CD14-positive monocyte (primary cell): ENCODE measurements around the gene CSTB. TPM values are rescaled to one million over a fixed set of nuclear protein-coding genes. Genes with fewer than 3 reads are reported as not detected.

Experiments
- DNase-seq, 3 donors: peaks; one replicate each; pipeline ENCODE4 v3.0.0-alpha.2; 2011 to 2022
- H2AFZ ChIP-seq: 2 replicates; pipeline ENCODE4 v1.6.0; 2012; ENCODE audit warnings: mild to moderate bottlenecking, low read depth, low read length, inconsistent platforms; ENCODE audit not compliant: insufficient read depth, poor library complexity, severe bottlenecking
- H3K27ac ChIP-seq, 2 donors: 1 replicate in 1 of 2; 2 replicates in 1 of 2; pipeline ENCODE4 v1.5.1; 2012 to 2013; ENCODE audit warnings: low read length in 2 of 2, control low read depth in 1 of 2, inconsistent platforms in 1 of 2, low read depth in 1 of 2, mild to moderate bottlenecking in 1 of 2
- H3K27me3 ChIP-seq, 2 donors: one replicate each; pipeline versions ENCODE4 v1.6.0 to v1.6.1; 2011 to 2013; ENCODE audit warnings: low read length in 2 of 2; ENCODE audit not compliant: control insufficient read depth in 2 of 2, insufficient read depth in 2 of 2
- H3K36me3 ChIP-seq, 2 donors: replicated peaks in 1 of 2; 1 replicate in 1 of 2; 2 replicates in 1 of 2; pipeline versions ENCODE4 v1.5.1 to v1.6.1; 2012 to 2013; ENCODE audit warnings: low read length in 2 of 2, control low read depth in 1 of 2, inconsistent platforms in 1 of 2, mild to moderate bottlenecking in 1 of 2; ENCODE audit not compliant: insufficient read depth in 2 of 2, control insufficient read depth in 1 of 2
- H3K4me1 ChIP-seq, 2 donors: 1 replicate in 1 of 2; 2 replicates in 1 of 2; pipeline versions ENCODE4 v1.5.1 to v1.6.1; 2012 to 2013; ENCODE audit warnings: low read length in 2 of 2, control low read depth in 1 of 2, inconsistent platforms in 1 of 2, mild to moderate bottlenecking in 1 of 2, moderate library complexity in 1 of 2; ENCODE audit not compliant: insufficient read depth in 2 of 2, control insufficient read depth in 1 of 2
- H3K4me2 ChIP-seq: replicated peaks from 2 replicates; pipeline ENCODE3; 2012; ENCODE audit warnings: low read length, moderate library complexity, mild to moderate bottlenecking; ENCODE audit not compliant: poor library complexity, severe bottlenecking; ENCODE audit errors: extremely low read depth
- H3K4me3 ChIP-seq, 3 experiments: fragments of 200-600 bp in 1 of 3; sonication (generic) in 1 of 3; replicated peaks in 1 of 3; 1 replicate in 2 of 3; 2 replicates in 1 of 3; pipeline ENCODE4 v1.5.1; 2011 to 2013; ENCODE audit warnings: low read length in 3 of 3, mild to moderate bottlenecking in 3 of 3, control low read depth in 2 of 3, low read depth in 2 of 3, inconsistent platforms in 1 of 3, moderate library complexity in 1 of 3
- H3K79me2 ChIP-seq: 2 replicates; pipeline ENCODE4 v1.6.0; 2012; ENCODE audit warnings: mild to moderate bottlenecking, control low read depth, inconsistent platforms, low read length, moderate library complexity; ENCODE audit not compliant: insufficient read depth
- H3K9ac ChIP-seq: 2 replicates; pipeline ENCODE4 v1.6.0; 2017; ENCODE audit warnings: low read length, mild to moderate bottlenecking; ENCODE audit not compliant: insufficient read depth, poor library complexity, severe bottlenecking
- H3K9me3 ChIP-seq, 2 donors: replicated peaks in 1 of 2; 1 replicate in 1 of 2; 2 replicates in 1 of 2; pipeline versions ENCODE4 v1.5.1 to v1.6.1; 2012 to 2013; ENCODE audit warnings: low read length in 2 of 2, control low read depth in 1 of 2; ENCODE audit not compliant: control insufficient read depth in 1 of 2, insufficient read depth in 1 of 2
- H4K20me1 ChIP-seq: 2 replicates; pipeline ENCODE4 v1.6.0; 2012; ENCODE audit warnings: mild to moderate bottlenecking, low read length, control low read depth, moderate library complexity; ENCODE audit not compliant: insufficient read depth
- H3K27ac Mint-ChIP-seq, 7 donors: one replicate each; pipeline ENCODE4 v1.8.0; 2020; ENCODE audit warnings: mild to moderate bottlenecking in 7 of 7, mixed read lengths in 7 of 7, moderate library complexity in 6 of 7, inconsistent platforms in 2 of 7
- H3K27me3 Mint-ChIP-seq, 3 donors: one replicate each; pipeline ENCODE4 v1.8.0; 2021 to 2022; ENCODE audit warnings: low read depth in 3 of 3, mild to moderate bottlenecking in 3 of 3, mixed read lengths in 3 of 3, moderate library complexity in 3 of 3, inconsistent platforms in 1 of 3
- H3K36me3 Mint-ChIP-seq, 2 donors: one replicate each; pipeline ENCODE4 v1.8.0; 2020; ENCODE audit warnings: mixed read lengths in 2 of 2, inconsistent platforms in 1 of 2, mild to moderate bottlenecking in 1 of 2
- H3K4me1 Mint-ChIP-seq: one replicate; pipeline ENCODE4 v1.8.0; 2020; ENCODE audit warnings: mild to moderate bottlenecking, mixed read lengths
- H3K4me3 Mint-ChIP-seq, 2 donors: one replicate each; pipeline ENCODE4 v1.8.0; 2020; ENCODE audit warnings: mild to moderate bottlenecking in 2 of 2, mixed read lengths in 2 of 2, moderate library complexity in 1 of 2
- H3K9me3 Mint-ChIP-seq, 7 donors: one replicate each; pipeline ENCODE4 v1.8.0; 2020 to 2022; ENCODE audit warnings: mixed read lengths in 7 of 7, mild to moderate bottlenecking in 6 of 7, moderate library complexity in 6 of 7, inconsistent platforms in 2 of 7
- WGBS: methylation state at CpG from one replicate; pipeline ENCODE4 v1.1.5; 2013; ENCODE audit warnings: missing lambda C conversion rate; ENCODE audit not compliant: insufficient coverage; 5-methylcytosine and 5-hydroxymethylcytosine counted together
- intact Hi-C, 2 donors: fragments of 100-400 bp; cut with micrococcal nuclease; formaldehyde crosslinking; loops; one replicate each; pipeline versions ENCODE4 v1.15.0 to v1.15.1; 2023
- polyA plus RNA-seq, 3 donors: library from polyadenylated mRNA; depleted of rRNA in 1 of 3; unstranded in 2 of 3; stranded (reverse) in 1 of 3; fragments of 300-500 nt in 2 of 3; fragments of >200 nt in 1 of 3; fragmentation: Illumina TruSeq in 2 of 3; gene quantifications; 1 replicate in 2 of 3; 2 replicates in 1 of 3; pipeline ENCODE4 v1.2.3, GENCODE V29; 2012 to 2021
- TF ChIP-seq, protein P1 (sequence below): fragments of 200-600 bp; IDR thresholded peaks from one replicate; pipeline ENCODE4 v1.8.0; 2022; ENCODE audit warnings: antibody characterized with exemption, mild to moderate bottlenecking

The CSTB gene
- polyA plus RNA-seq, 3 donors = 73.7 to 120 (median 115) TPM

DNA sequence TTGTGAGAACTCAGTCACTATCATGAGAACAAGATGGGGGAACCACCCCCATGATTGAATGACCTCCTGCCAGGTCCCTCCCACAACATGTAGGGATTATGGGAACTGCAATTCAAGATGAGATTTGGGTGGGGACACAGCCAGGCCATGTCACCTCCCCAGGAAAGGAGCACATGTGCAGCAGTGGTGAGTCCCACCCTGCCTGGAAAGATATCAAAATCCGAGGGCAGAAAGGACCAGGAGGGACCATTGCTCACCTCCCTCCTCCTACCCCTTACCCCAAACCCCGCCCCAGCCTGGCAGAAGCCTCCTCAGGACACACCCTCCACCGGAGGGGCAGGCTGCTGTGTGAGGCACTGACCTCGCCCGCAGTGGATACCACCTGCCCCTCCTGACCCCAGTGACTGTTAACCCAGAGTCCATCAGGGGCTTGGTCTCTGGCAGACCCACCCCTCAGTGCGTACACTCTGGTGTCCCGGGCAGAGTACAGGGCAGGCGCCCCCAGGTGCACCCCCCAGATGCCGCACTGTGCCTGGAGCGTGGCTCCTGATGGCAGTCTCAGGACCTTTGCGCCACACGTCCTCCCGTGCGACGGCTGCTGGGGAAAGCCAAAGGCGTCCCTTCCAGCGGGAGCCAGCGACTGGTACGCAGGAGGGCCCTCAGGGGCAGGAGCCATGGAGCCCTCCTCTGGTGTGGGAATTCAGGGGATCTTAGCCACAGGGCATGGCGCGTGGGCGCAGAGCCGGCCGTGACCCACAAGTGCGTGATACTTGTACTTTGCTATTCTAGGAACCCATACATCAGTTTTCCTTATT is 36.3 kb downstream of the CSTB start:
- H3K4me1 Mint-ChIP-seq = peaks cover 19% of the 10 kb centered on the region
- 89% methylated on average over 18 of the region's 25 CpGs for WGBS
- H3K9me3 Mint-ChIP-seq = peaks cover 0 to 12% (median 0%) of the 10 kb centered on the region in 7 donors
- H2AFZ ChIP-seq = no peak overlapping the region
- no peak for DNase-seq
- no peak overlapping the region for H3K9ac ChIP-seq
- H3K27me3 ChIP-seq = no peaks in the 10 kb centered on the region
- peaks cover 89% of the 10 kb centered on the region for H4K20me1 ChIP-seq
- H3K9me3 ChIP-seq = no peaks in the 10 kb centered on the region
- no peak overlapping the region for H3K4me3 ChIP-seq
- H3K27ac ChIP-seq = peak overlapping the region in 1 of 2 donors; percentile 28
- no peak overlapping the region for H3K4me3 Mint-ChIP-seq
- H3K27me3 Mint-ChIP-seq = peaks cover 0 to 1% (median 0%) of the 10 kb centered on the region in 3 donors
- peaks cover 35 to 70% of the 10 kb centered on the region in 2 donors for H3K36me3 Mint-ChIP-seq
- H3K36me3 ChIP-seq = peaks cover 56 to 88% of the 10 kb centered on the region in 2 donors
- H3K79me2 ChIP-seq = peaks cover 49% of the 10 kb centered on the region
- H3K4me2 ChIP-seq = no peak overlapping the region
- peak overlapping the region in 3 of 7 donors; percentile 6 to 42 (median 42) for H3K27ac Mint-ChIP-seq
- intact Hi-C loops = loop anchor here in 1 of 2 donors (10.0 kb wide), 1 partner anchor 65 kb away; no protein-coding TSS in a partner anchor
- no peaks in the 10 kb centered on the region for H3K4me1 ChIP-seq
- TF ChIP-seq, protein P1, sequence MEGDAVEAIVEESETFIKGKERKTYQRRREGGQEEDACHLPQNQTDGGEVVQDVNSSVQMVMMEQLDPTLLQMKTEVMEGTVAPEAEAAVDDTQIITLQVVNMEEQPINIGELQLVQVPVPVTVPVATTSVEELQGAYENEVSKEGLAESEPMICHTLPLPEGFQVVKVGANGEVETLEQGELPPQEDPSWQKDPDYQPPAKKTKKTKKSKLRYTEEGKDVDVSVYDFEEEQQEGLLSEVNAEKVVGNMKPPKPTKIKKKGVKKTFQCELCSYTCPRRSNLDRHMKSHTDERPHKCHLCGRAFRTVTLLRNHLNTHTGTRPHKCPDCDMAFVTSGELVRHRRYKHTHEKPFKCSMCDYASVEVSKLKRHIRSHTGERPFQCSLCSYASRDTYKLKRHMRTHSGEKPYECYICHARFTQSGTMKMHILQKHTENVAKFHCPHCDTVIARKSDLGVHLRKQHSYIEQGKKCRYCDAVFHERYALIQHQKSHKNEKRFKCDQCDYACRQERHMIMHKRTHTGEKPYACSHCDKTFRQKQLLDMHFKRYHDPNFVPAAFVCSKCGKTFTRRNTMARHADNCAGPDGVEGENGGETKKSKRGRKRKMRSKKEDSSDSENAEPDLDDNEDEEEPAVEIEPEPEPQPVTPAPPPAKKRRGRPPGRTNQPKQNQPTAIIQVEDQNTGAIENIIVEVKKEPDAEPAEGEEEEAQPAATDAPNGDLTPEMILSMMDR = no peak

DNA sequence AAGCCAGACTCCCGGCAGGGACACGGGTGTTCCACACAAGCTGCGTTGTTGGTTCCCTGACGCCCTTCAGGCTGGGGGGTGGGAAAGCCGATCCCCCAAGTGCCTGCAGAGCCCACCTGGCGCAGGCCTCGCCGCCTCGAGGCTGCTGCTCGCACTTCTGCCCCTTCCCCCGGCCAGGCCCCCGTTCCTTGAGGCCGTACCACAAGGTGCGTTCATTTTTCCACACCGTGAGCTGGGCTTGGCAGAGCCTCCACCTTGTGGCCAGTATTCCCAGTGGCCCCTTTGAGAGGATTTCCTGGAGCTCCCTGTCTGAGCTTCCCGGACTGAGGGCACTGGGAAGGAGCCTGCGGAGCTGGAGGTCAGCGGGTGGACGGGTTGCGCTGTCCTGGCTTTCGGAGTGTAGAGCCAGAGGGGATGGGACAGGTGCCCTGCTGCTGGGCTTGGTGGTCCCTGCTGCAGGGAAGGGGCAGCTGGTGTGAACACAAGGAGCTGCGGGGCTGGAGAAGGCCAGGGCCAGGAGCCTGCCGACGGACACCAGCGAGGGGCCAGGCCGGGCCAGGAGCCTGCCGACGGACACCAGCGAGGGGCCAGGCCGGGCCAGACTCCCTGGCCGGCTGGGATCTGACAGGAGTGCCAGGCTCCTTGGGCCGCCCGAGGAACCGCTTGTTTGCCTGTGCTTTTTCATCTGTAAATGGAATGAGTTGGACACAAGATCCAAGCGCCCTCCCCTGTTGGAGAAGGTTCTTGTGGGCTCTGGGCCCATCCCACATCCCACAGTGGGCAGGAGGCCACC is 38.8 kb downstream of the CSTB start:
- H3K36me3 ChIP-seq = peaks cover 57 to 82% of the 10 kb centered on the region in 2 donors

More for the DNA sequence above, 38.8 kb downstream of the CSTB start:
- H3K4me3 Mint-ChIP-seq = no peak overlapping the region
- 98% methylated on average over 30 of the region's 35 CpGs for WGBS
- peaks cover 96% of the 10 kb centered on the region for H4K20me1 ChIP-seq
- H3K27me3 ChIP-seq = no peaks in the 10 kb centered on the region
- no peak overlapping the region for H3K9ac ChIP-seq
- H3K4me1 Mint-ChIP-seq = peaks cover 26% of the 10 kb centered on the region
- peaks cover 70% of the 10 kb centered on the region for H3K79me2 ChIP-seq
- peaks cover 32 to 71% of the 10 kb centered on the region in 2 donors for H3K36me3 Mint-ChIP-seq
- no peak for DNase-seq
- peak overlapping the region in 1 of 2 donors; percentile 14 for H3K27ac ChIP-seq
- peaks cover 0 to 13% of the 10 kb centered on the region in 2 donors for H3K4me1 ChIP-seq
- intact Hi-C loops = loop anchor here in 1 of 2 donors (10.0 kb wide), 1 partner anchor 63 kb away; no protein-coding TSS in a partner anchor
- TF ChIP-seq, protein P1 = no peak
- H2AFZ ChIP-seq = no peak overlapping the region
- no peak overlapping the region for H3K4me2 ChIP-seq
- H3K9me3 ChIP-seq = no peaks in the 10 kb centered on the region
- H3K27me3 Mint-ChIP-seq = peaks cover 0 to 1% (median 0%) of the 10 kb centered on the region in 3 donors
- peaks cover 0 to 11% (median 0%) of the 10 kb centered on the region in 7 donors for H3K9me3 Mint-ChIP-seq
- H3K4me3 ChIP-seq = no peak overlapping the region
- H3K27ac Mint-ChIP-seq = no peak overlapping the region
